Glutamatergic neuron (in vitro differentiated cells): ENCODE results near the gene PPP1R15A. TPM values are rescaled to one million over a fixed set of nuclear protein-coding genes. Genes with fewer than 3 reads are reported as not detected.
"Not testable (repeated sequence)": the region's sequence is repeated elsewhere in the genome, so short reads cannot be mapped to it uniquely, and the experiment has no call there.

ENCODE experiments used
- DNase-seq: peaks from one replicate; pipeline ENCODE4 v3.0.0; 2022
- H3K27ac Mint-ChIP-seq: one replicate; pipeline ENCODE4 v1.8.0; 2020; ENCODE audit warnings: mild to moderate bottlenecking, mixed read lengths, inconsistent platforms; ENCODE audit not compliant: unreplicated experiment
- H3K27me3 Mint-ChIP-seq: one replicate; pipeline ENCODE4 v1.8.0; 2020; ENCODE audit warnings: mild to moderate bottlenecking, moderate library complexity, mixed read lengths, inconsistent platforms; ENCODE audit not compliant: unreplicated experiment
- H3K36me3 Mint-ChIP-seq: one replicate; pipeline ENCODE4 v1.8.0; 2020; ENCODE audit warnings: mild to moderate bottlenecking, mixed read lengths, inconsistent platforms; ENCODE audit not compliant: unreplicated experiment
- H3K4me1 Mint-ChIP-seq: one replicate; pipeline ENCODE4 v1.8.0; 2020; ENCODE audit warnings: mild to moderate bottlenecking, low read depth, mixed read lengths, inconsistent platforms; ENCODE audit not compliant: unreplicated experiment
- H3K4me3 Mint-ChIP-seq: one replicate; pipeline ENCODE4 v1.8.0; 2020; ENCODE audit warnings: mild to moderate bottlenecking, mixed read lengths, inconsistent platforms; ENCODE audit not compliant: unreplicated experiment
- H3K9me3 Mint-ChIP-seq: one replicate; pipeline ENCODE4 v1.8.0; 2020; ENCODE audit warnings: mild to moderate bottlenecking, moderate library complexity, mixed read lengths, inconsistent platforms; ENCODE audit not compliant: unreplicated experiment
- CTCF ChIP-seq: fragments of 200-600 bp; sonication (generic); IDR thresholded peaks from one replicate; pipeline ENCODE4 v1.5.0; 2021; ENCODE audit not compliant: partially characterized antibody, unreplicated experiment
- total RNA-seq: library from RNA; stranded (reverse); fragmentation: NEBNext Ultra II Directional; extraction: Animal tissue kit (Norgen Biotek cat#: 25700); gene quantifications from one replicate; pipeline ENCODE4 v1.2.1, GENCODE V29; 2021; ENCODE audit not compliant: unreplicated experiment

PPP1R15A gene
- total RNA-seq, 1 donor from 2014 or later: 106 TPM

- Mint-ChIP-seq H3K27ac (no peak overlapping the region), H3K4me3 (no peak overlapping the region)
Observed at GRCh38 chr19:48897181-48897580, 25.0 kb downstream of the PPP1R15A start.

GRCh38 chr19:48899386-48899749 is 27.1 kb downstream of the PPP1R15A start:
- Mint-ChIP-seq H3K27ac (peak overlapping the region; percentile 92), H3K4me3 (peak overlapping the region; percentile 98), H3K27me3 (peaks cover 13% of the 10 kb centered on the region)
- H3K9me3 Mint-ChIP-seq, DNase-seq, H3K4me1 Mint-ChIP-seq, H3K36me3 Mint-ChIP-seq: not testable (repeated sequence)

More at GRCh38 chr19:48897181-48897580, 25.0 kb downstream of the PPP1R15A start:
- peaks cover 6% of the 10 kb centered on the region for H3K4me1 Mint-ChIP-seq
- no peak for DNase-seq
- no peaks in the 10 kb centered on the region for H3K36me3 Mint-ChIP-seq
- no peak for TF ChIP-seq CTCF
- H3K27me3 Mint-ChIP-seq: peaks cover 13% of the 10 kb centered on the region
- H3K9me3 Mint-ChIP-seq: peaks cover 7% of the 10 kb centered on the region

- peaks cover 5% of the 10 kb centered on the region for H3K4me1 Mint-ChIP-seq
- peak within 1 kb of the TSS; percentile 98 for H3K4me3 Mint-ChIP-seq
- no peaks in the 10 kb centered on the region for H3K36me3 Mint-ChIP-seq
- DNase-seq: peak; percentile 100
- no peak for TF ChIP-seq CTCF
- H3K9me3 Mint-ChIP-seq: peaks cover 5% of the 10 kb centered on the region
- H3K27ac Mint-ChIP-seq: peak within 1 kb of the TSS; percentile 92
- H3K27me3 Mint-ChIP-seq: peaks cover 13% of the 10 kb centered on the region
Observed at GRCh38 chr19:48899781-48900476, 27.7 kb downstream of the PPP1R15A start, which contains the start of gene NUCB1. NUCB1 (plus strand) TSS chr19:48900312; CDS start chr19:48900797, 485 bp downstream.

GRCh38 chr19:48900477-48901406 is 28.5 kb downstream of the PPP1R15A start:
- peak overlapping the region; percentile 98 for H3K4me3 Mint-ChIP-seq
- no peak for TF ChIP-seq CTCF
- H3K4me1 Mint-ChIP-seq: peaks cover 5% of the 10 kb centered on the region
- H3K36me3 Mint-ChIP-seq: no peaks in the 10 kb centered on the region
- peaks cover 5% of the 10 kb centered on the region for H3K9me3 Mint-ChIP-seq
- no peak for DNase-seq
- H3K27ac Mint-ChIP-seq: peak overlapping the region; percentile 92
- H3K27me3 Mint-ChIP-seq: peaks cover 13% of the 10 kb centered on the region

- DNase-seq, H3K4me3 Mint-ChIP-seq, H3K27ac Mint-ChIP-seq, H3K36me3 Mint-ChIP-seq, H3K4me1 Mint-ChIP-seq, H3K9me3 Mint-ChIP-seq: not testable (repeated sequence)
- H3K27me3 Mint-ChIP-seq: peaks cover 13% of the 10 kb centered on the region
Observed at GRCh38 chr19:48902291-48902690, 30.1 kb downstream of the PPP1R15A start.

GRCh38 chr19:48903788-48904187 is 31.6 kb downstream of the PPP1R15A start:
- H3K4me1 Mint-ChIP-seq: not testable (repeated sequence)

More at GRCh38 chr19:48903788-48904187, 31.6 kb downstream of the PPP1R15A start:
- DNase-seq, H3K36me3 Mint-ChIP-seq, H3K9me3 Mint-ChIP-seq, H3K27ac Mint-ChIP-seq, H3K4me3 Mint-ChIP-seq, H3K27me3 Mint-ChIP-seq: not testable (repeated sequence)
